IMR-90 (cell line): Measurements from ENCODE around the gene AKR1C4. TPM values are rescaled to one million over a fixed set of nuclear protein-coding genes. Genes with fewer than 3 reads are reported as not detected.

Experiments
- ATAC-seq: fragments of 200-7000 bp; cut with Tn5 transposase; 2 replicates; pipeline ENCODE4 v1.9.1; 2020; ENCODE audit warnings: low read depth, mild to moderate bottlenecking, moderate library complexity
- BruUV-seq: library from RNA; stranded (reverse); fragments of 400-500 nt; replicated peaks from 2 replicates; lab custom pipeline; 2021; lab: Mats Ljungman, UMichigan
- CTCF ChIA-PET: fragments of 300-600 bp; formaldehyde crosslinking; extraction: SDS; loops from one replicate; lab custom pipeline; 2021; ENCODE audit warnings: antibody characterized with exemption; lab: Yijun Ruan, JAX
- POLR2A ChIA-PET: fragments of 300-600 bp; sonication (Branson Sonifier 250); formaldehyde crosslinking; loops from one replicate; lab custom pipeline; 2022; ENCODE audit warnings: antibody characterized with exemption; ENCODE audit not compliant: unreplicated experiment; lab: Charles Lee
- DNase-seq: peaks from one replicate; pipeline ENCODE4 v3.0.0; 2013
- H2AFZ ChIP-seq: replicated peaks from 2 replicates; pipeline ENCODE3; 2013; ENCODE audit warnings: low read length, mild to moderate bottlenecking; ENCODE audit not compliant: poor library complexity
- H2AK5ac ChIP-seq: 2 replicates; pipeline ENCODE4 v1.6.1; 2013; ENCODE audit warnings: low read depth, low read length, inconsistent platforms
- H2AK9ac ChIP-seq: replicated peaks from 2 replicates; pipeline ENCODE3; 2013; ENCODE audit warnings: mild to moderate bottlenecking, low read depth, low read length, moderate library complexity; ENCODE audit not compliant: poor library complexity
- H2BK120ac ChIP-seq: 2 replicates; pipeline ENCODE4 v1.6.1; 2013; ENCODE audit warnings: low read depth, low read length, inconsistent platforms
- H2BK15ac ChIP-seq: 3 replicates; pipeline ENCODE4 v1.6.1; 2013; ENCODE audit warnings: low read depth, low read length, inconsistent platforms
- H2BK20ac ChIP-seq: 2 replicates; pipeline ENCODE4 v1.6.1; 2013; ENCODE audit warnings: low read depth, mild to moderate bottlenecking, inconsistent platforms, low read length, moderate library complexity
- H2BK5ac ChIP-seq: 2 replicates; pipeline ENCODE4 v1.6.1; 2013; ENCODE audit warnings: mild to moderate bottlenecking, low read depth, low read length, inconsistent platforms; ENCODE audit not compliant: poor library complexity, severe bottlenecking
- H3K14ac ChIP-seq: replicated peaks from 2 replicates; pipeline ENCODE4 v1.6.1; 2013; ENCODE audit warnings: low read depth, low read length, inconsistent platforms
- H3K18ac ChIP-seq: 2 replicates; pipeline ENCODE4 v1.6.1; 2013; ENCODE audit warnings: low read depth, low read length, control low read depth
- H3K23ac ChIP-seq: 2 replicates; pipeline ENCODE4 v1.6.1; 2013; ENCODE audit warnings: low read depth, low read length, inconsistent platforms
- H3K27ac ChIP-seq: 2 replicates; pipeline ENCODE4 v1.5.1; 2013; ENCODE audit warnings: mild to moderate bottlenecking, control low read depth, low read length; ENCODE audit not compliant: insufficient read depth
- H3K27me3 ChIP-seq: 2 replicates; pipeline ENCODE4 v1.6.1; 2013; ENCODE audit warnings: low read length; ENCODE audit not compliant: control insufficient read depth, insufficient read depth
- H3K36me3 ChIP-seq: 2 replicates; pipeline ENCODE4 v1.6.1; 2013; ENCODE audit warnings: low read length, mixed read lengths; ENCODE audit not compliant: control insufficient read depth, insufficient read depth
- H3K4ac ChIP-seq: 2 replicates; pipeline ENCODE4 v1.6.1; 2013; ENCODE audit warnings: low read depth, low read length, inconsistent platforms
- H3K4me1 ChIP-seq: 2 replicates; pipeline ENCODE4 v1.6.1; 2013; ENCODE audit warnings: low read length, mixed read lengths; ENCODE audit not compliant: control insufficient read depth, insufficient read depth
- H3K4me2 ChIP-seq: 2 replicates; pipeline ENCODE4 v1.6.1; 2013; ENCODE audit warnings: low read depth, mild to moderate bottlenecking, control low read depth, low read length, moderate library complexity
- H3K4me3 ChIP-seq: 2 replicates; pipeline ENCODE4 v1.5.1; 2013; ENCODE audit warnings: low read depth, mild to moderate bottlenecking, control low read depth, low read length, moderate library complexity; ENCODE audit not compliant: insufficient read depth
- H3K56ac ChIP-seq: 2 replicates; pipeline ENCODE4 v1.6.1; 2013; ENCODE audit warnings: low read length, inconsistent platforms; ENCODE audit not compliant: insufficient read depth; ENCODE audit errors: extremely low read depth
- H3K79me1 ChIP-seq, 2 experiments: 2 replicates each; pipeline ENCODE4 v1.6.1; 2013; ENCODE audit warnings: low read length in 2 of 2, inconsistent platforms in 1 of 2, low read depth in 1 of 2
- H3K9ac ChIP-seq: 2 replicates; pipeline ENCODE4 v1.6.1; 2013; ENCODE audit warnings: low read depth, low read length, control low read depth
- H3K9me1 ChIP-seq: 2 replicates; pipeline ENCODE4 v1.6.1; 2013; ENCODE audit warnings: low read length, inconsistent platforms; ENCODE audit not compliant: insufficient read depth
- H3K9me3 ChIP-seq: 2 replicates; pipeline ENCODE4 v1.6.1; 2013; ENCODE audit warnings: low read length; ENCODE audit not compliant: control insufficient read depth, insufficient read depth
- H4K20me1 ChIP-seq: 2 replicates; pipeline ENCODE4 v1.6.1; 2013; ENCODE audit warnings: low read length, inconsistent platforms; ENCODE audit not compliant: insufficient read depth
- H4K5ac ChIP-seq: 2 replicates; pipeline ENCODE4 v1.6.1; 2013; ENCODE audit warnings: mild to moderate bottlenecking, low read depth, low read length, control low read depth
- H4K8ac ChIP-seq, 2 experiments: 2 replicates each; pipeline ENCODE4 v1.6.1; 2013; ENCODE audit warnings: low read depth in 2 of 2, low read length in 2 of 2, control low read depth in 1 of 2, inconsistent platforms in 1 of 2
- H4K91ac ChIP-seq: 2 replicates; pipeline ENCODE4 v1.6.1; 2013; ENCODE audit warnings: low read depth, low read length, inconsistent platforms; ENCODE audit not compliant: insufficient read depth
- CEBPB ChIP-seq: IDR thresholded peaks from 2 replicates; pipeline ENCODE4 v1.6.1; 2012; ENCODE audit warnings: low read depth, low read length, improper control_type of control experiment
- CHD1 ChIP-seq: IDR thresholded peaks from 2 replicates; pipeline ENCODE4 v1.6.1; 2012; ENCODE audit warnings: low read depth, low read length, improper control_type of control experiment
- FOS ChIP-seq: fragments of 150-350 bp; IDR thresholded peaks from 2 replicates; pipeline ENCODE4 v1.6.1; 2016; ENCODE audit warnings: low read depth, low read length
- MAFK ChIP-seq: IDR thresholded peaks from 2 replicates; pipeline ENCODE4 v1.6.1; 2012; ENCODE audit warnings: low read depth, low read length, improper control_type of control experiment
- MAZ ChIP-seq: IDR thresholded peaks from 2 replicates; pipeline ENCODE4 v1.6.1; 2012; ENCODE audit warnings: low read depth, mild to moderate bottlenecking, low read length, improper control_type of control experiment, moderate library complexity, borderline replicate concordance
- MXI1 ChIP-seq: IDR thresholded peaks from 2 replicates; pipeline ENCODE4 v1.6.1; 2012; ENCODE audit warnings: low read depth, mild to moderate bottlenecking, low read length, moderate library complexity, borderline replicate concordance
- NFE2L2 ChIP-seq: fragments of 150-350 bp; IDR thresholded peaks from 2 replicates; pipeline ENCODE4 v1.6.1; 2016; ENCODE audit warnings: low read depth, mild to moderate bottlenecking, low read length
- RCOR1 ChIP-seq: IDR thresholded peaks from 2 replicates; pipeline ENCODE4 v1.6.1; 2012; ENCODE audit warnings: mild to moderate bottlenecking, low read length, improper control_type of control experiment; ENCODE audit not compliant: insufficient replicate concordance
- RFX5 ChIP-seq: IDR thresholded peaks from 2 replicates; pipeline ENCODE4 v1.8.0; 2012; ENCODE audit warnings: low read depth, mild to moderate bottlenecking, low read length, moderate library complexity
- WGBS, 2 experiments: methylation state at CpG; one replicate each; pipeline versions ENCODE4 v1.1.5 to v1.1.7; 2013; ENCODE audit warnings: missing lambda C conversion rate in 2 of 2; ENCODE audit not compliant: insufficient read length in 1 of 2; ENCODE audit errors: extremely low coverage in 2 of 2; 5-methylcytosine and 5-hydroxymethylcytosine counted together
- dilution Hi-C: fragments of 300-500 bp; cut with HindIII; formaldehyde crosslinking; loops from one replicate; pipeline ENCODE4 v1.14.3; 2018; ENCODE audit warnings: low sequenced_read_pairs; ENCODE audit not compliant: unreplicated experiment
- in situ Hi-C: fragments of 300-500 bp; cut with MboI; formaldehyde crosslinking; loops from 3 replicates; pipeline ENCODE4 v1.14.3; 2019; ENCODE audit warnings: low sequenced_read_pairs, inconsistent platforms, mixed read lengths
- intact Hi-C: fragments of 100-400 bp; cut with micrococcal nuclease; formaldehyde crosslinking; loops from 2 replicates; pipeline ENCODE4 v1.10.0; 2022
- polyA plus RNA-seq, 3 experiments: library from polyadenylated mRNA; depleted of rRNA; stranded (reverse); fragments of >200 nt; gene quantifications; 2 replicates each; pipeline ENCODE4 v1.2.3, GENCODE V29; 2012; ENCODE audit warnings: low replicate concordance in 1 of 3
- total RNA-seq: library from RNA; depleted of rRNA; stranded (reverse); fragments of >200 nt; gene quantifications from 2 replicates; pipeline ENCODE4 v1.2.3, GENCODE V29; 2012
- TF ChIP-seq, protein P1 (sequence below): conservative IDR thresholded peaks from 2 replicates; pipeline ENCODE4 v1.5.1; 2012; ENCODE audit warnings: mild to moderate bottlenecking, low read depth, low read length, improper control_type of control experiment

AKR1C4 gene
- total and polyA plus RNA-seq, 2 of the 4 experiments (the other 2 are of a cell fraction) = not detected

DNA sequence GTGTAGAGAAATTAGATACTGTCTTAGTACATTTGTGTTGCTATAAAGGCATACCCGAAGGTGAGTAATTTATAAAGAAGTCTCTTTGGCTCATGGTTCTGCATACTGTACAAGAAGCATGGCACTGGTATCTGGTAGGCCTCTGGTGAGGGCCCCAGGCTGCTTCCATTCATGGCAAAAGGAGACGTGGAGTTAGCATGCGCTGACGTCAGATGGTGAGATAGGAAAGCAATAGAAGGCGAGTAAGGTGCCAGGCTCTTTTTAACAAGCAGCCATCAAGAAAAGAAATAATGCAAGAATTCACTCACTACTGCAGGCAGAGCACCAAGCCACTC lies 49.8 kb upstream of the AKR1C4 start:
- H3K9me3 ChIP-seq = no peaks in the 10 kb centered on the region; the same call in 1 of the 2 replicates
- H3K4me1 ChIP-seq = no peaks in the 10 kb centered on the region
- CTCF ChIA-PET = no interaction called here
- H4K20me1 ChIP-seq = no peaks in the 10 kb centered on the region
- no peak overlapping the region for H3K4me2 ChIP-seq
- in situ Hi-C loops (no loop called here), intact Hi-C loops (loop anchor here (2.0 to 10.0 kb wide), 2 partner anchors 48 to 72 kb away; partner anchors contain the start of gene AKR1C4), dilution Hi-C loops (no loop called here)
- H3K4ac ChIP-seq = no peak overlapping the region
- ATAC-seq = no peak
- H3K18ac ChIP-seq = no peak overlapping the region
- no peak overlapping the region for H2AFZ ChIP-seq
- no peak overlapping the region for H3K23ac ChIP-seq
- H2BK120ac ChIP-seq = no peak overlapping the region
- no peak for DNase-seq
- H2AK9ac ChIP-seq = no peak overlapping the region
- H3K36me3 ChIP-seq = no peaks in the 10 kb centered on the region
- H4K5ac ChIP-seq = no peak overlapping the region
- no peak overlapping the region for H2BK5ac ChIP-seq
- H4K8ac ChIP-seq = no peak overlapping the region
- no peaks in the 10 kb centered on the region for H3K79me1 ChIP-seq
- H3K9me1 ChIP-seq = no peaks in the 10 kb centered on the region
- 20% methylated on average over 1 of the region's 5 CpGs; no CpG with 5 or more reads in 1 of the 2 experiments for WGBS, 2 experiments
- no peak overlapping the region for H3K14ac ChIP-seq
- TF ChIP-seq, protein P1, sequence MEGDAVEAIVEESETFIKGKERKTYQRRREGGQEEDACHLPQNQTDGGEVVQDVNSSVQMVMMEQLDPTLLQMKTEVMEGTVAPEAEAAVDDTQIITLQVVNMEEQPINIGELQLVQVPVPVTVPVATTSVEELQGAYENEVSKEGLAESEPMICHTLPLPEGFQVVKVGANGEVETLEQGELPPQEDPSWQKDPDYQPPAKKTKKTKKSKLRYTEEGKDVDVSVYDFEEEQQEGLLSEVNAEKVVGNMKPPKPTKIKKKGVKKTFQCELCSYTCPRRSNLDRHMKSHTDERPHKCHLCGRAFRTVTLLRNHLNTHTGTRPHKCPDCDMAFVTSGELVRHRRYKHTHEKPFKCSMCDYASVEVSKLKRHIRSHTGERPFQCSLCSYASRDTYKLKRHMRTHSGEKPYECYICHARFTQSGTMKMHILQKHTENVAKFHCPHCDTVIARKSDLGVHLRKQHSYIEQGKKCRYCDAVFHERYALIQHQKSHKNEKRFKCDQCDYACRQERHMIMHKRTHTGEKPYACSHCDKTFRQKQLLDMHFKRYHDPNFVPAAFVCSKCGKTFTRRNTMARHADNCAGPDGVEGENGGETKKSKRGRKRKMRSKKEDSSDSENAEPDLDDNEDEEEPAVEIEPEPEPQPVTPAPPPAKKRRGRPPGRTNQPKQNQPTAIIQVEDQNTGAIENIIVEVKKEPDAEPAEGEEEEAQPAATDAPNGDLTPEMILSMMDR = no peak
- no peak for TF ChIP-seq CEBPB
- no peak for TF ChIP-seq FOS
- TF ChIP-seq MXI1 = no peak
- no peak for TF ChIP-seq MAFK
- TF ChIP-seq CHD1 = no peak
- no peak for TF ChIP-seq NFE2L2
- no peak for TF ChIP-seq RFX5
- no peak for TF ChIP-seq RCOR1
- no peak for TF ChIP-seq MAZ
- no peak overlapping the region for H3K9ac ChIP-seq
- H2BK20ac ChIP-seq = no peak overlapping the region
- H3K4me3 ChIP-seq = no peak overlapping the region
- POLR2A ChIA-PET = no interaction called here
- no peak overlapping the region for H2AK5ac ChIP-seq
- BruUV-seq = no TSS peak
- H3K27ac ChIP-seq = no peak overlapping the region
- H2BK15ac ChIP-seq = no peak overlapping the region
- no peaks in the 10 kb centered on the region for H3K27me3 ChIP-seq
- H3K56ac ChIP-seq = no peak overlapping the region
- no peak overlapping the region for H4K91ac ChIP-seq
